Measurements from ENCODE around the gene ITIH5.

- TF ChIP-seq POLR2AphosphoS5 (IDR thresholded peaks at IDR 0.05; ENCODE audit: low read depth, low read length), result no peak
- TF ChIP-seq TAF1 (IDR thresholded peaks at IDR 0.05; ENCODE audit: low read depth, low read length), result no peak
- TF ChIP-seq POLR2A (IDR thresholded peaks at IDR 0.05; ENCODE audit: low read depth, low read length), result no peak
- TF ChIP-seq SPI1 (IDR thresholded peaks at IDR 0.05; ENCODE audit: low read depth, low read length), result no peak
- TF ChIP-seq POU2F2 (IDR thresholded peaks at IDR 0.05; ENCODE audit: low read depth, low read length), result no peak
These were observed 77.0 kb downstream of the ITIH5 start for GRCh38 chr10:7589748-7590147.

Measured in GM12891 (cell line).